K562 (cell line): ENCODE data around the gene NRXN3. TPM values are rescaled to one million over a fixed set of nuclear protein-coding genes. Genes with fewer than 3 reads are reported as not detected.

Experiments
- ATAC-seq: fragments of 200-7000 bp; cut with Tn5 transposase; 3 replicates; pipeline ENCODE4 v1.9.1; 2020; ENCODE audit warnings: moderate library complexity
- BruUV-seq: library from RNA; stranded (reverse); fragments of 400-500 nt; replicated peaks from 2 replicates; lab custom pipeline; 2021; lab: Mats Ljungman, UMichigan
- CTCF ChIA-PET: fragments of 300-600 bp; formaldehyde crosslinking; extraction: SDS; loops from one replicate; lab custom pipeline; 2021; ENCODE audit warnings: low intra/inter-chr PET ratio; lab: Yijun Ruan, JAX
- POLR2A ChIA-PET: fragments of 300-600, 350-650 bp; sonication (Branson Sonifier 250); formaldehyde crosslinking; extraction: SDS; loops from one replicate; lab custom pipeline; 2021; ENCODE audit warnings: antibody characterized with exemption, inconsistent platforms; lab: Yijun Ruan, JAX
- DNase-seq, 4 experiments: peaks; one replicate each; pipeline versions ENCODE4 v3.0.0 to v3.0.0-alpha.2; 2011 to 2018; ENCODE audit warnings: low spot score in 3 of 4, mixed read lengths in 3 of 4; ENCODE audit errors: extremely low read depth in 1 of 4
- FAIRE-seq: peaks from 2 replicates; lab custom pipeline; 2011; peaks lifted over from hg19 to GRCh38; lab: Jason Lieb, UNC
- H2AFZ ChIP-seq: 2 replicates; pipeline ENCODE4 v1.6.0; 2011; ENCODE audit warnings: low read depth, low read length, control low read depth, inconsistent platforms
- H3K27ac ChIP-seq: fragments of 200-600 bp; 3 replicates; pipeline ENCODE4 v1.8.0; 2011; ENCODE audit warnings: low read depth, mild to moderate bottlenecking, control low read depth, inconsistent platforms, low read length, moderate library complexity, mixed read lengths; ENCODE audit errors: extremely low read depth
- H3K27me3 ChIP-seq, 2 experiments: fragments of 300-600 bp in 1 of 2; 2 replicates in 1 of 2; 3 replicates in 1 of 2; pipeline versions ENCODE4 v1.6.0 to v1.8.0; 2011; ENCODE audit warnings: inconsistent platforms in 2 of 2, low read length in 2 of 2, mild to moderate bottlenecking in 1 of 2, mixed read lengths in 1 of 2, moderate library complexity in 1 of 2; ENCODE audit not compliant: control insufficient read depth in 2 of 2, insufficient read depth in 2 of 2
- H3K36me3 ChIP-seq: fragments of 300-600 bp; 3 replicates; pipeline ENCODE4 v1.8.0; 2011; ENCODE audit warnings: mild to moderate bottlenecking, low read length, inconsistent platforms; ENCODE audit not compliant: control insufficient read depth, insufficient read depth
- H3K4me1 ChIP-seq, 2 experiments: fragments of 200-600 bp in 1 of 2; replicated peaks in 1 of 2; 2 replicates in 1 of 2; 3 replicates in 1 of 2; pipeline versions ENCODE4 v1.5.1 to v1.8.0; 2011; ENCODE audit warnings: inconsistent platforms in 2 of 2, low read length in 2 of 2, mild to moderate bottlenecking in 1 of 2, mixed read lengths in 1 of 2, moderate library complexity in 1 of 2; ENCODE audit not compliant: control insufficient read depth in 2 of 2, insufficient read depth in 2 of 2
- H3K4me2 ChIP-seq: 2 replicates; pipeline ENCODE4 v1.6.1; 2011; ENCODE audit warnings: low read length, control low read depth, inconsistent platforms, mixed read lengths; ENCODE audit not compliant: insufficient read depth
- H3K4me3 ChIP-seq: fragments of 200-600 bp; sonication (generic), shearing (Covaris generic); 2 replicates; pipeline ENCODE4 v1.5.1; 2016; ENCODE audit warnings: control low read depth, inconsistent platforms
- H3K79me2 ChIP-seq: fragments of 200-600 bp; 3 replicates; pipeline ENCODE4 v1.8.0; 2011; ENCODE audit warnings: low read length, inconsistent platforms; ENCODE audit not compliant: control insufficient read depth, insufficient read depth
- H3K9ac ChIP-seq, 2 experiments: 2 replicates each; pipeline versions ENCODE4 v1.6.0 to v1.6.1; 2011; ENCODE audit warnings: low read depth in 2 of 2, low read length in 2 of 2, control low read depth in 1 of 2, inconsistent platforms in 1 of 2, mild to moderate bottlenecking in 1 of 2, mixed read lengths in 1 of 2; ENCODE audit not compliant: insufficient read depth in 1 of 2
- H3K9me1 ChIP-seq: one replicate; pipeline ENCODE4 v1.6.0; 2011; ENCODE audit warnings: inconsistent platforms, mild to moderate bottlenecking, low read length, moderate library complexity; ENCODE audit not compliant: control insufficient read depth, insufficient read depth
- H3K9me3 ChIP-seq: replicated peaks from 2 replicates; pipeline ENCODE4 v1.5.1; 2011; ENCODE audit warnings: low read depth, low read length, inconsistent platforms; ENCODE audit not compliant: control insufficient read depth, insufficient read depth
- H4K20me1 ChIP-seq: replicated peaks from 2 replicates; pipeline ENCODE4 v1.6.1; 2011; ENCODE audit warnings: low read length, inconsistent platforms, mixed read lengths; ENCODE audit not compliant: control insufficient read depth, insufficient read depth
- AFF1 ChIP-seq, 2 experiments: fragments of 450-650 bp; IDR thresholded peaks; 2 replicates each; pipeline ENCODE4 v1.6.1; 2018; ENCODE audit warnings: mild to moderate bottlenecking in 2 of 2, low read depth in 1 of 2; ENCODE audit not compliant: partially characterized antibody in 2 of 2
- ATF3 ChIP-seq, 2 experiments: fragments of 450-650 bp in 1 of 2; sonication (generic) in 1 of 2; formaldehyde crosslinking in 1 of 2; IDR thresholded peaks in 1 of 2; conservative IDR thresholded peaks in 1 of 2; 2 replicates each; pipeline versions ENCODE4 v1.6.1 to v1.8.1; 2016 to 2023; ENCODE audit warnings: mild to moderate bottlenecking in 2 of 2, moderate library complexity in 2 of 2, inconsistent platforms in 1 of 2, missing genetic modification reagents in 1 of 2
- CCAR2 ChIP-seq: fragments of 200-400 bp; formaldehyde crosslinking; IDR thresholded peaks from 2 replicates; pipeline ENCODE4 v1.6.1; 2017; ENCODE audit warnings: mild to moderate bottlenecking, low read depth, low read length
- E2F4 ChIP-seq: sonication (generic); formaldehyde crosslinking; IDR thresholded peaks from 2 replicates; pipeline ENCODE4 v1.8.0; 2022; ENCODE audit warnings: mild to moderate bottlenecking, low read depth, missing genetic modification reagents
- MAX ChIP-seq: sonication (generic); formaldehyde crosslinking; IDR thresholded peaks from 2 replicates; pipeline ENCODE4 v1.9.0; 2022; ENCODE audit warnings: mild to moderate bottlenecking, missing genetic modification reagents
- RBM14 ChIP-seq: fragments of 200-400 bp; formaldehyde crosslinking; IDR thresholded peaks from 2 replicates; pipeline ENCODE4 v1.6.1; 2018; ENCODE audit warnings: low read depth, mild to moderate bottlenecking, low read length, moderate library complexity, borderline replicate concordance; ENCODE audit not compliant: insufficient read depth
- SLC30A9 ChIP-seq: fragments of 250-450 bp; sonication (Bioruptor Pico); IDR thresholded peaks from 2 replicates; pipeline ENCODE4 v1.8.0; 2022; ENCODE audit warnings: mild to moderate bottlenecking, moderate library complexity
- SMC3 ChIP-seq: conservative IDR thresholded peaks from 2 replicates; pipeline ENCODE4 v1.6.1; 2011; ENCODE audit warnings: low read depth, low read length, improper control_type of control experiment; ENCODE audit not compliant: insufficient read depth
- ZNF518B ChIP-seq: fragments of 250-450 bp; sonication (Bioruptor Pico); IDR thresholded peaks from 2 replicates; pipeline ENCODE4 v1.5.0; 2021; ENCODE audit warnings: mild to moderate bottlenecking, moderate library complexity
- WGBS: fragments of 100-300 bp; shearing (Covaris generic); methylation state at CpG from one replicate; pipeline ENCODE4 v1.1.6; 2016; ENCODE audit warnings: low coverage, mixed read lengths; ENCODE audit not compliant: insufficient coverage; ENCODE audit errors: missing lambda C conversion rate; 5-methylcytosine and 5-hydroxymethylcytosine counted together
- in situ Hi-C: fragments of 300-500 bp; cut with MboI; formaldehyde crosslinking; loops from 4 replicates; pipeline ENCODE4 v1.15.0; 2018; ENCODE audit warnings: inconsistent platforms, mixed read lengths
- intact Hi-C: fragments of 100-400 bp; cut with micrococcal nuclease; formaldehyde crosslinking; loops from 2 replicates; pipeline ENCODE4 v1.14.2; 2022
- polyA plus RNA-seq, 8 experiments: library from polyadenylated mRNA; depleted of rRNA in 4 of 8; stranded (reverse) in 5 of 8; unstranded in 3 of 8; fragments of >200 nt; fragmentation: Nextera tagmentation in 2 of 8; fragmentation: Illumina TruSeq in 1 of 8; extraction: Ambion mirVana in 2 of 8; extraction: Trizol in 1 of 8; gene quantifications; 2 replicates each; pipeline versions ENCODE4 v1.2.1 to v1.2.3, GENCODE V29; 2011 to 2014; ENCODE audit warnings: inconsistent platforms in 1 of 8, missing spikeins in 1 of 8
- total RNA-seq, 7 experiments: library from RNA; depleted of rRNA in 6 of 7; stranded (reverse); fragments of >200 nt in 6 of 7; fragmentation: Illumina TruSeq in 2 of 7; extraction: Trizol in 2 of 7; gene quantifications; 2 replicates each; pipeline versions ENCODE4 v1.2.1 to v1.2.3, GENCODE V29; 2011 to 2021; ENCODE audit warnings: low replicate concordance in 1 of 7

The NRXN3 gene
- total and polyA plus RNA-seq, 9 of the 15 experiments (the other 6 are each of a cell fraction or from before 2014, with no cell fraction given), result 0.09 TPM; not detected in 8

- no peak for TF ChIP-seq ZNF518B
- TF ChIP-seq SLC30A9 (CRISPR knock-in tag), result no peak
- TF ChIP-seq SMC3, result no peak
- TF ChIP-seq RBM14, result no peak
- TF ChIP-seq ATF3 (IDR thresholded peaks at IDR 0.05), result no peak
- no peak for TF ChIP-seq ATF3 (CRISPR knock-in tag; conservative IDR thresholded peaks at IDR 0.05)
- TF ChIP-seq, all 486 proteins: peak for 0
These were observed 1394.2 kb downstream of the NRXN3 start (continued) for GRCh38 chr14:79564371-79564770.

- POLR2A ChIA-PET, result no interaction called here
- no peak overlapping the region for H3K27ac ChIP-seq
- no peaks in the 10 kb centered on the region for H4K20me1 ChIP-seq
- H3K27me3 ChIP-seq, result no peaks in the 10 kb centered on the region
- H2AFZ ChIP-seq, result no peak overlapping the region
- no peak overlapping the region for H3K4me3 ChIP-seq
- no peaks in the 10 kb centered on the region for H3K36me3 ChIP-seq
- no peaks in the 10 kb centered on the region for H3K4me1 ChIP-seq
- DNase-seq, result no peak
- H3K79me2 ChIP-seq, result no peaks in the 10 kb centered on the region
- CTCF ChIA-PET, result no interaction called here
- no peak overlapping the region for H3K4me2 ChIP-seq
- WGBS, result 0% methylated on average over 5 of the region's 5 CpGs
- H3K9me1 ChIP-seq, result no peaks in the 10 kb centered on the region
- no TSS peak for BruUV-seq
- intact Hi-C loops, result no loop called here
- FAIRE-seq, result no peak
- no peaks in the 10 kb centered on the region for H3K9me3 ChIP-seq
- no peak overlapping the region for H3K9ac ChIP-seq
- ATAC-seq, result no peak
- in situ Hi-C loops, result no loop called here
- TF ChIP-seq E2F4 (CRISPR knock-in tag) (no peak), MAX (CRISPR knock-in tag) (no peak), AFF1 (IDR thresholded peaks at IDR 0.05; ENCODE audit: low read depth in 1 of 2, partially characterized antibody in 2 of 2) (no peak), CCAR2 (no peak)
These were observed 1397.1 kb downstream of the NRXN3 start for GRCh38 chr14:79567306-79567705.
